H1 (cell line): ENCODE data around the gene KRTAP12-2. TPM values are rescaled to one million over a fixed set of nuclear protein-coding genes. Genes with fewer than 3 reads are reported as not detected.

ENCODE experiments used
- CBX5 ChIP-seq: fragments of 300-800, 300-1000 bp; sonication (generic); IDR thresholded peaks from 2 replicates; pipeline ENCODE4 v1.7.1; 2016; ENCODE audit warnings: antibody characterized with exemption, low read length, low read depth
- GTF2F1 ChIP-seq: IDR thresholded peaks from 2 replicates; pipeline ENCODE4 v1.6.1; 2012; ENCODE audit warnings: low read depth, low read length, improper control_type of control experiment, borderline replicate concordance
- polyA plus RNA-seq, 7 experiments: library from polyadenylated mRNA; depleted of rRNA in 3 of 7; stranded (reverse) in 5 of 7; unstranded in 2 of 7; fragments of >200 nt in 5 of 7; fragments of 200-250 nt in 2 of 7; gene quantifications; 1 replicate in 5 of 7; 2 replicates in 1 of 7; 4 replicates in 1 of 7; pipeline versions ENCODE4 v1.2.1 to v1.2.3, GENCODE V29; 2011 to 2013; ENCODE audit warnings: missing spikeins in 2 of 7, mixed read lengths in 2 of 7
- total RNA-seq: library from RNA; stranded (reverse); fragmentation: NEBNext Ultra II Directional; extraction: Animal tissue kit (Norgen Biotek cat#: 25700); gene quantifications from 2 replicates; pipeline ENCODE4 v1.2.1, GENCODE V29; 2021
- TF ChIP-seq, protein P1 (sequence below): fragments of 300-600 bp; sonication (generic); IDR thresholded peaks from 2 replicates; pipeline ENCODE4 v1.7.1; 2012; ENCODE audit warnings: low read length, moderate library complexity, mild to moderate bottlenecking, inconsistent platforms; ENCODE audit not compliant: insufficient replicate concordance

The KRTAP12-2 gene
- total and polyA plus RNA-seq, 2 of the 8 experiments (the other 6 are each of a cell fraction or from before 2014, with no cell fraction given), result 0.50 TPM; not detected in 1

DNA sequence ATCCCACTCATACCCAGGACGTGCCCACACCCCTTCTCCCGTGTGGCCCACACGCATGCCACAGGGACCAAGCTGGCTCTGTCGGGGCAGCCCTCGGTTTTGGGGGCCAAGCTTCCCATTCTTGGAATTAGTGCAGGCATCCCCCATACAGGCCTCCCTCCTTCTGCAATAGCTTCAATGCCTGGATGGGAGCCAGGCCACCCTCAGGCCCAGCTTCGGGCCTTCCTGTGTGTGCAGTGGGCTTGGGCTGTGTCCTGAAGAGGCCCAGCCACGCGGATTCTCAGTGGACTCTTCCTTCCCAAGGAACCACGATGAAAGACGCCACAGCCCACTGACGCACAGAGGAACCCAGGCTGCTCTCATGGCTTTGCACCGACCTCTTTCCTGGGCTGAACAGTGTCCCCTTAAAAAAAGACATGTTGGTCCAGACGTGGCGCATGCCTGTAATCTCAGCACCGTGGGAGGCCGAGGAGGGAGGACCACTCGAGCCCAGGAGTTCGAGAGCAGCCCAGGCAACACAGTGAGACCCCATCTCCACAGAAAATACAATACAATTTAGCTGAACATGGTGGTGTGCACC is 17.1 kb downstream of the KRTAP12-2 start (continued):
- TF ChIP-seq, protein P1, sequence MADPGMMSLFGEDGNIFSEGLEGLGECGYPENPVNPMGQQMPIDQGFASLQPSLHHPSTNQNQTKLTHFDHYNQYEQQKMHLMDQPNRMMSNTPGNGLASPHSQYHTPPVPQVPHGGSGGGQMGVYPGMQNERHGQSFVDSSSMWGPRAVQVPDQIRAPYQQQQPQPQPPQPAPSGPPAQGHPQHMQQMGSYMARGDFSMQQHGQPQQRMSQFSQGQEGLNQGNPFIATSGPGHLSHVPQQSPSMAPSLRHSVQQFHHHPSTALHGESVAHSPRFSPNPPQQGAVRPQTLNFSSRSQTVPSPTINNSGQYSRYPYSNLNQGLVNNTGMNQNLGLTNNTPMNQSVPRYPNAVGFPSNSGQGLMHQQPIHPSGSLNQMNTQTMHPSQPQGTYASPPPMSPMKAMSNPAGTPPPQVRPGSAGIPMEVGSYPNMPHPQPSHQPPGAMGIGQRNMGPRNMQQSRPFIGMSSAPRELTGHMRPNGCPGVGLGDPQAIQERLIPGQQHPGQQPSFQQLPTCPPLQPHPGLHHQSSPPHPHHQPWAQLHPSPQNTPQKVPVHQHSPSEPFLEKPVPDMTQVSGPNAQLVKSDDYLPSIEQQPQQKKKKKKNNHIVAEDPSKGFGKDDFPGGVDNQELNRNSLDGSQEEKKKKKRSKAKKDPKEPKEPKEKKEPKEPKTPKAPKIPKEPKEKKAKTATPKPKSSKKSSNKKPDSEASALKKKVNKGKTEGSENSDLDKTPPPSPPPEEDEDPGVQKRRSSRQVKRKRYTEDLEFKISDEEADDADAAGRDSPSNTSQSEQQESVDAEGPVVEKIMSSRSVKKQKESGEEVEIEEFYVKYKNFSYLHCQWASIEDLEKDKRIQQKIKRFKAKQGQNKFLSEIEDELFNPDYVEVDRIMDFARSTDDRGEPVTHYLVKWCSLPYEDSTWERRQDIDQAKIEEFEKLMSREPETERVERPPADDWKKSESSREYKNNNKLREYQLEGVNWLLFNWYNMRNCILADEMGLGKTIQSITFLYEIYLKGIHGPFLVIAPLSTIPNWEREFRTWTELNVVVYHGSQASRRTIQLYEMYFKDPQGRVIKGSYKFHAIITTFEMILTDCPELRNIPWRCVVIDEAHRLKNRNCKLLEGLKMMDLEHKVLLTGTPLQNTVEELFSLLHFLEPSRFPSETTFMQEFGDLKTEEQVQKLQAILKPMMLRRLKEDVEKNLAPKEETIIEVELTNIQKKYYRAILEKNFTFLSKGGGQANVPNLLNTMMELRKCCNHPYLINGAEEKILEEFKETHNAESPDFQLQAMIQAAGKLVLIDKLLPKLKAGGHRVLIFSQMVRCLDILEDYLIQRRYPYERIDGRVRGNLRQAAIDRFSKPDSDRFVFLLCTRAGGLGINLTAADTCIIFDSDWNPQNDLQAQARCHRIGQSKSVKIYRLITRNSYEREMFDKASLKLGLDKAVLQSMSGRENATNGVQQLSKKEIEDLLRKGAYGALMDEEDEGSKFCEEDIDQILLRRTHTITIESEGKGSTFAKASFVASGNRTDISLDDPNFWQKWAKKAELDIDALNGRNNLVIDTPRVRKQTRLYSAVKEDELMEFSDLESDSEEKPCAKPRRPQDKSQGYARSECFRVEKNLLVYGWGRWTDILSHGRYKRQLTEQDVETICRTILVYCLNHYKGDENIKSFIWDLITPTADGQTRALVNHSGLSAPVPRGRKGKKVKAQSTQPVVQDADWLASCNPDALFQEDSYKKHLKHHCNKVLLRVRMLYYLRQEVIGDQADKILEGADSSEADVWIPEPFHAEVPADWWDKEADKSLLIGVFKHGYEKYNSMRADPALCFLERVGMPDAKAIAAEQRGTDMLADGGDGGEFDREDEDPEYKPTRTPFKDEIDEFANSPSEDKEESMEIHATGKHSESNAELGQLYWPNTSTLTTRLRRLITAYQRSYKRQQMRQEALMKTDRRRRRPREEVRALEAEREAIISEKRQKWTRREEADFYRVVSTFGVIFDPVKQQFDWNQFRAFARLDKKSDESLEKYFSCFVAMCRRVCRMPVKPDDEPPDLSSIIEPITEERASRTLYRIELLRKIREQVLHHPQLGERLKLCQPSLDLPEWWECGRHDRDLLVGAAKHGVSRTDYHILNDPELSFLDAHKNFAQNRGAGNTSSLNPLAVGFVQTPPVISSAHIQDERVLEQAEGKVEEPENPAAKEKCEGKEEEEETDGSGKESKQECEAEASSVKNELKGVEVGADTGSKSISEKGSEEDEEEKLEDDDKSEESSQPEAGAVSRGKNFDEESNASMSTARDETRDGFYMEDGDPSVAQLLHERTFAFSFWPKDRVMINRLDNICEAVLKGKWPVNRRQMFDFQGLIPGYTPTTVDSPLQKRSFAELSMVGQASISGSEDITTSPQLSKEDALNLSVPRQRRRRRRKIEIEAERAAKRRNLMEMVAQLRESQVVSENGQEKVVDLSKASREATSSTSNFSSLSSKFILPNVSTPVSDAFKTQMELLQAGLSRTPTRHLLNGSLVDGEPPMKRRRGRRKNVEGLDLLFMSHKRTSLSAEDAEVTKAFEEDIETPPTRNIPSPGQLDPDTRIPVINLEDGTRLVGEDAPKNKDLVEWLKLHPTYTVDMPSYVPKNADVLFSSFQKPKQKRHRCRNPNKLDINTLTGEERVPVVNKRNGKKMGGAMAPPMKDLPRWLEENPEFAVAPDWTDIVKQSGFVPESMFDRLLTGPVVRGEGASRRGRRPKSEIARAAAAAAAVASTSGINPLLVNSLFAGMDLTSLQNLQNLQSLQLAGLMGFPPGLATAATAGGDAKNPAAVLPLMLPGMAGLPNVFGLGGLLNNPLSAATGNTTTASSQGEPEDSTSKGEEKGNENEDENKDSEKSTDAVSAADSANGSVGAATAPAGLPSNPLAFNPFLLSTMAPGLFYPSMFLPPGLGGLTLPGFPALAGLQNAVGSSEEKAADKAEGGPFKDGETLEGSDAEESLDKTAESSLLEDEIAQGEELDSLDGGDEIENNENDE, result no peak
- TF ChIP-seq GTF2F1 (no peak), CBX5 (no peak)
